Lower leg skin (tissue), 4 donors: Measurements from ENCODE around the gene ASPSCR1. TPM values are rescaled to one million over a fixed set of nuclear protein-coding genes. Genes with fewer than 3 reads are reported as not detected.

ENCODE experiments used
- DNase-seq, 2 donors: peaks; one replicate each; pipeline ENCODE4 v3.0.0-alpha.2; 2019; ENCODE audit warnings: low spot score in 2 of 2
- H3K4me3 ChIP-seq: fragments of 200-600 bp; sonication (generic); 2 replicates; pipeline ENCODE4 v1.5.1; 2017; ENCODE audit warnings: mild to moderate bottlenecking, low read depth; ENCODE audit not compliant: poor library complexity, severe bottlenecking
- CTCF ChIP-seq, 3 donors: fragments of 450-650 bp; IDR thresholded peaks; one replicate each; pipeline ENCODE4 v1.5.1; 2016; ENCODE audit warnings: antibody characterized with exemption in 3 of 3, mild to moderate bottlenecking in 3 of 3, moderate library complexity in 2 of 3
- POLR2A ChIP-seq, 2 donors: fragments of 450-650 bp; IDR thresholded peaks; one replicate each; pipeline ENCODE4 v1.6.1; 2016 to 2017; ENCODE audit warnings: antibody characterized with exemption in 2 of 2, mild to moderate bottlenecking in 1 of 2, moderate library complexity in 1 of 2
- WGBS, 2 donors: methylation state at CpG; one replicate each; pipeline ENCODE4 v1.1.5; 2018; 5-methylcytosine and 5-hydroxymethylcytosine counted together
- intact Hi-C: fragments of 100-400 bp; cut with DNase I; formaldehyde crosslinking; loops from one replicate; pipeline ENCODE4 v1.15.0; 2023; ENCODE audit warnings: low total_unique reads
- total RNA-seq, 4 donors: library from RNA; depleted of rRNA; stranded (reverse); fragments of >200 nt; gene quantifications; one replicate each; pipeline ENCODE4 v1.1.0, GENCODE V29; 2016

ASPSCR1 gene
- total RNA-seq, 4 donors from 2014 or later: 24.0 to 31.5 (median 27.4) TPM

DNA sequence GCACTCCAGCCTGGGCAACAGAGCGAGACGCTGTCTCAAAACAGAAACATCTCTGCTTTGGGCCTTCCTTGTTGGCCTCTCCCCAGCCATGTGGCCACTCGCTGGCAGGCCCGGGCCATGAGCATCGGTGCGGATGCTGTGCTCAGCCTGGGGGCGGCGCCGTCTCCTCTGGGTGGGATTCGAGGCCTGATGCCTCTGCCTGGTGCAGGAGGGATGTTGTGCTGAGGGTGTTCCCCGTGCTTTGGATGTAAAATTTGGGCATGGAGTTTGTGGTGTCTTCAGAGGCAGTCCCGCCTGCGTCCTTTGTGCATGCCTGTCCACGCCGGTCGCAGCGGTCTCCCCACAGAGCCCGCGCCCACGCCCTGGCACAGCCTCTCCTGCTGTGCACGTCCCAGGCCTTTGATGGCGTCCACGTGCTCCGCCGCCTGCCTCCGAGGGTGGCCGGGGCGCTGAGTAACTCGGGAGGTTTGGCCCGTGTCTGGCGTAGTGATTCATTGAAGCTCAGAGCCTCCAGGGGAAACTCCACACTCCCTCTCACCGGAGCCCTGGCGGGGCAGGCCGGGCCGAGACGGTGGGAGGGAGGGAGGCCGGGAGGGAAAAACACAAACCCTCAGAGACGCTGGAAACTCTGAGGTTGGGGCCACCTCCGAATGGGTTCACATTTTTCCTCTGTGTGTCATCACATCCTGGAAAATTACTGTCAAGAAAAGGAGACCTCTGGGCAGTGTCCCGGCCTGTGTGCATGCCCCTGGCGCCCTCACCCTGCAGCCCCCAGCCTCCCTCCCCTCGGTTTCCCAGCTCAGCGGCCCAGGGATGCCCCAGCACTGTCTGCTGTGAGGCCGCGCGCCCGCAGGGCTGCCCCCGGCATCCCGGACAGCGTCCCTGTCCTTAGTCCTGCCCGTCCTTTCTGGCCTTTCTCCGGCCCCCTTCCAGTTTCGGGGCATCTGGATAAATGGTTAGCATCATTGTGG lies 26.3 kb downstream of the ASPSCR1 start:
- intact Hi-C loops: no loop called here
- TF ChIP-seq POLR2A (IDR thresholded peaks at IDR 0.05) (no peak), CTCF (IDR thresholded peaks at IDR 0.05) (no peak)
- no peak overlapping the region for H3K4me3 ChIP-seq
- peak; percentile 73 to 92 for DNase-seq
- WGBS, 2 donors: 28 to 31% methylated on average over 46 to 53 of the region's 53 CpGs

- no peak for DNase-seq
- TF ChIP-seq CTCF (IDR thresholded peaks at IDR 0.05): no peak
- no peak for TF ChIP-seq POLR2A (IDR thresholded peaks at IDR 0.05)
- WGBS, 2 donors: 90 to 94% methylated on average over 23 to 25 of the region's 41 CpGs
- intact Hi-C loops: no loop called here
- H3K4me3 ChIP-seq: no peak overlapping the region
These were observed 27.4 kb downstream of the ASPSCR1 start for GRCh38 chr17:82004517-82005455.

DNA sequence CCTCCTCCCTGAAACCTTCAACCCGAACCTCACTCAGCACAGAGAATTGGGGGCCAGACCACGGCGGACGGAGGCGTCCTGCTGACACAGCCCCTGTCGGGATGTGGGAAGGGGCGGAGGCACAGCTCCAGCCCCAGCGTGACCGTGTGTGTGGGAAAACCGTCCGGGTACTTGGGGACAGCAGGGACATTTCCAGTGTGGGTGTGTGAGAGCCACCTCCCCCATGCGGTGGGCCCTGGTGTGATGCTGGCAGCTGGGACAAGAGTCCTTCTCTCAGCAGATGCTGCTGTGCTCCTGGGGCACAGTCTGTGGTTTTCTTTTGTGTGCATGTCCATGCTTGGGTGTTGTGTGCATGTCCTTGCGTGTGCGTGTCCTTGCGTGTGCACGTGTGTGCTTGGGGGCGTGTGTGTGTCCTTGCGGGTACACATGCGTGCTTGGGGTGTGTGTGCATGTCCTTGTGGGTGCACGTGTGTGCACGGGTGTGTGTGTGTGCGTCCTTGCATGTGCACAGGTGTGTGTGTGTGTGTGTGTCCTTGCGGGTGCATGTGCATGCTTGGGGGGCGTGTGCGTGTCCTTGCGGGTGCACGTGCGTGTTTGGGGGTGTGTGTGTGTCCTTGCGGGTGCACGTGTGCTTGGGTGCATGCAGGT lies 28.4 kb downstream of the ASPSCR1 start:
- no peak overlapping the region for H3K4me3 ChIP-seq
- 56 to 63% methylated on average over 30 of the region's 30 CpGs for WGBS, 2 donors
- intact Hi-C loops: no loop called here
- no peak for TF ChIP-seq POLR2A (IDR thresholded peaks at IDR 0.05)
- TF ChIP-seq CTCF (IDR thresholded peaks at IDR 0.05): peak in 1 of 3 donors; percentile 7
- no peak for DNase-seq

DNA sequence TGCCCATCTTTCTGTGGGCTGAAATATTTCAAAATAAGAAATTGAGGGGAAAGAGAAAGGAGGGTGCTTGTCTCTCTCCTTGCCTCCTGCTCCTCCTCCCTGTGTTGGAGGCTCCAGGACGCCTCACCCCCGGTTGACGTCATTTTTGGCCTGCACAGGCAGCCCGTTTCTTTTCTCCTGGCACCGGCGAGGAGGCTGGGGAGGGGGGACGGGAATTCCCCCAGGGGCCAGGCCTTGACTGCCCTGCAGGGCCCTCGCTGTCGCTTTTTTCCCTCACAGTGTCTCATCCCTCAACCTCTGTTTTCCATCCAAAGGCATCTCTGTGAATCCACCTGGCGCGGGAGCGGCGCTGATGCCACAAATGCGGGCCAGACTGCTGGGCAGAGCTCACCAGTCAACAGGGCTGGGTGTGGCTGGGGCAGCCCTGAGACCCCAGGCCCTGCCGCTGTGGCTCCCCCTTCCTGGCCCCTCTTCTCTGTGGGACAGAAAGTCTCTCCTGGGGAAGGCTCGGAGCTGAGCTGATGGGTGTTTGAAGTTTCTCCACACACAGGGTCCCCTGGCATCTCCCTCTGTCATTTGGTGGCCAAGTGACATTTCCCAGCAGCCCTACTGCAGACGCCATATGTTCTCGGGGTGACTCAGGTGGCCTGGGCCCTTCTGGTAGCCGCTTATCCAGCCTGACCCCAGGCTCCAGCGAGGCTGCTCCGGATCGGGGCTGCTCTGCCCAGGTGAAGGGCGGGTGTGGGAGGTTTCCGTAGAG lies 29.2 kb downstream of the ASPSCR1 start:
- 50 to 54% methylated on average over 23 to 24 of the region's 24 CpGs for WGBS, 2 donors
- intact Hi-C loops: no loop called here
- TF ChIP-seq CTCF (IDR thresholded peaks at IDR 0.05) (no peak), POLR2A (IDR thresholded peaks at IDR 0.05) (no peak)
- H3K4me3 ChIP-seq: no peak overlapping the region
- no peak for DNase-seq

GRCh38 chr17:82007228-82007494 lies 29.7 kb downstream of the ASPSCR1 start:
- WGBS, 2 donors: 50 to 75% methylated on average over 2 to 6 of the region's 6 CpGs
- intact Hi-C loops: no loop called here
- no peak for TF ChIP-seq CTCF (IDR thresholded peaks at IDR 0.05)
- TF ChIP-seq POLR2A (IDR thresholded peaks at IDR 0.05): no peak
- no peak overlapping the region for H3K4me3 ChIP-seq
- no peak for DNase-seq
